ENCODE results near the gene TPM4.
A peak's percentile ranks its signal among the peaks of the same experiment; 100 is the strongest.

The TPM4 gene

DNA sequence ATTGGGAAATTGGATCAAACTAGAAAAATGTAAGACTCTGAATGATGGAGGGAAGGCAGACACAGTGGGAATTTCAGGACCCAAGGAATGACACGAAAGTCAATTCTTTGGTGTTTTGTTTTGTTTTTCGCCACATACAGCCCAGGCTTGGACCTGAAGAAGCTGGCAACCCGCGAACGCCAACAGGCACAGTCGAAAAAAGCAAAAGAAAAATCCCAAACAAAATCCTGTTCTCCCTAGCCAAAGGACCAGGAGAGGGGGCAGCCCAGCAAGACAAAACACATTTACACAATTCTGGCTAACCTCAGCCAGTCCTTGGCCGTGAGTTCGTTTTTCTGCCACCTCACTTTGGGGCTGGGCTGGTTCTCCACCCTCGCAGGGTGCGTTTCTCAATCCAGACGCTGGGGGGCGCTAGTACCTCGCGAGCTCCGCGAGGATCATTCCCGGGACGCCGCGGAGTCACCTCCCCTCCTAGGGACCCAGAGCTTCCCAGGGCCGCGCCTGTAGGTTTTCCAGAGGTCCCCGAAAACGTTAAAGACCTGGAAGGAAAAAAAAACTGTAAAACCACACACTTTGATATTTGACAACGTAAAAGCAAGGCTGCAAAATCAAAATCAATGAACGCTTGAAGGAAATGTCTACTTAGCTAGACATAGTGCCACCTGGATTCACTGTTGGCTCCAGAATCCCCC, 34.9 kb upstream of the TPM4 start:
- peak in 1 of 2 experiments; percentile 26 for DNase-seq (ENCODE audit: low read depth in 2 of 2)

DNA sequence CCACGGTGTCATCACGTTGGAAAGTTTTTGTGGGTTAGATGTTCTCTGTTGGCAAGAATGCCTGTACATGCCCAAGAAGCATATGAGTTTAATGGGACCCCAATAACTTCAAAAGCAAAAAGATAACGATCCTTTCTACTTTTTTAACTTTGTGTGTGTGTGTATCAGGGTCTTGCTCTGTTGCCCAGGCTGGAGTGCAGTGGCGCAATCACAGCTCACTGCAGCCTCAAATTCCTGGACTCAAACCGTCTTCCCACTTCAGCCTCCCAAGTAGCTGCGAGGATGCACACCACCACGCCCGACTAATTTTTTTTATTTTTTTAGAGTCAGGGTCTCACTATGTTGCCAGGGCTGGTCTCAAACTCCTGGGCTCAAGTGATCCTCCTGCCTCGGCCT, 34.3 kb upstream of the TPM4 start:
- DNase-seq (ENCODE audit: low read depth in 2 of 2) = no peak

DNA sequence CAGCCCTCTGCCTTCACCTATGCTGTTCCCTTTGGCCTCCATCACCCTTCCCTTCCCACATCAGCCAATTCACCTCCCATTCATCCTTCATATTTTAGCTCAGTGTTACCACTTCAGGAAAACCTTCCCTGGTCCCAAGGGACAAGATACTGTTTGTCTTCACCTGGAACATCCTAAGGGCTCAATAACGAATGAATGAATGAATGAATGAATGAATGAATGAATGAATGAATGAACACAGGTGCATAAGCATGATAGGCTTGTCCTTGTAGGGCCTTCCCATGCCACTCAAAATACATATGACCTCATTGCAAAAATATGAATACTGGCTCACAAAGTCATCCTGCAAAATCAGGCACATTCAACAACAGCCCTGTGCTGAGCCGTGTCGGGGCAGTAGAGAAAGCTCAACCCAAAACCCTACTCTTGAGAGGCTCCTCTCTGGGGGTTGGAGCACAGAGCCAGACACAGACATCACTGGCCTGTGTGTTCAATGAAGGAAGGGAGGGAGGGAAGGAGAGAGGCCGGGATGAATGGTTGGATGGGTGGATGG, 33.7 kb upstream of the TPM4 start:
- no peak for DNase-seq (ENCODE audit: low read depth in 2 of 2)

DNA sequence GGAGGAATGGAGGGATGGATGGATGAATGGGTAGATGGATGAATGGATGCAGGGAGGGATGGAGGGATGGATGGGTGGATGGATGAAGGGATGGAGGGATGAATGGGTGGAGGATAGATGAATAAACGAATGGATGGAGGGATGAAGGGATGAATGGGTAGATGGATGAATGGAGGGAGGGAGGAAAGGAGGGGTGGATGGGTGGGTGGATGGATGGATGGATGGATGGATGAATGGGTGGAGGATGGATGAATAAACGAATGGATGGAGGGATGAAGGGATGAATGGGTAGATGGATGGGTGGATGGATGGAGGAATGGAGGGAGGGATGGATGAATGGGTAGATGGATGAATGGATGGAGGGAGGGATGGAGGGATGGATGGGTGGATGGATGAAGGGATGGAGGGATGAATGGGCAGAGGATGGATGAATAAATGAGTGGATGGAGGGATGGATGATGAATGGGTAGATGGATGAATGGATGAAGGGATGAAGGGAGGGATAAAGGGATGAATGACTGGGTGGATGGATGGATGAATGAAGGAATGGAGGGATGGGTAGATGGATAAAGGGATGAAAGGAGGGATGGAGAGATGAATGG, 33.0 kb upstream of the TPM4 start:
- no peak for DNase-seq (ENCODE audit: low read depth in 2 of 2)

DNA sequence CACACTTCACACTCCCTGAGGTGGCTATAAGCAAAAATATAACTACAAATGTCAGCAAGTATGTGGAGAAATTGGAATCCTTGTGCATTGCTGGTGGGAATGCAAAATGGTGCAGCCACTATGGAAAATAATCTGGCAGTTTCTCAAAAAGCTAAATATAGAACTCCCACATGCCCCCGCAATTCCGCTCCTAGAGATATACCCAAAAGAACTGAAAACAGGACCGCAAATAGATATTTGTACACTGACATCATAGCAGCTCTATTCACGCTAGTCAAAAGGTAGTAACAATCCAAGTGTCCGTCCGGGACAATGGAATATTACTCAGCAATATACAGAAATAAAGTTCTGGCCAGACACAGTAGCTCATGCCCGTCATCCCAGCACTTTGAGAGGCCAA, 31.5 kb upstream of the TPM4 start:
- no peak for DNase-seq (ENCODE audit: low read depth in 2 of 2)

DNA sequence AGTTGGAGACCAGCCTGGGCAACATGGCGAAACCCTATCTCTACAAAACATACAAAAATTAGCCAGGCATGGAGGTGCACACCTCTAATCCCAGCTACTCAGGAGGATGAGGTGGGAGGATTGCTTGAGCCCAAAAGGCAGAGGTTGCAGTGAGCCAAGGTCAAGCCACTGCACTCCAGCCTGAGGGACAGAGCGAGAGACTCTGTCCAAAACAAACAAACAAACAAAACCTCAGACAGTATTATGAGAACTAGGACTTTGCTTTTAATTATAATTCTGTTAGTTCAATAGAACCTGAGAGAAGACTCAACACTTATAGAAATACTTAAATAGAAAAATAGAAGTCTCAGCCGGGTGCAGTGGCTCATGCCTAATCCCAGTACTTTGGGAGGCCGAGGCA, 31.1 kb upstream of the TPM4 start:
- no peak for DNase-seq (ENCODE audit: low read depth in 2 of 2)

DNA sequence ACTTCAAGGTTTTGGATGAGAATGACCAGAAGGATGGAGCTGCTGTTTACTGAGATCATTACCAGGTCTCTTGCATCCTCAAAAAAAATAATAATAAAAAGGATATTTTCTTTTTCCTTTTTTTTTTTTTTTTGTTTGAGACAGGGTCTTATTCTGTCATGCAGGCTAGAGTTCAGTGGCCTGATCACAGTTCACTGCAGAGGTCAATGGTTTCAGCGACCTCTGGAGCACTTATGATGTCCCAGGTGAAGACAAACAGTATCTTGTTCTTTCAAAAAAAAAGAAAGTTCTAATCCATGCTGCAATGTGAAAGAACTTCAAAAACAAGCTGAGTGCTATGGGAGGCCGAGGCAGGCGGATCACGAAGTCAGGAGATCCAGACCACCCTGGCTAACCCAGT, 30.4 kb upstream of the TPM4 start:
- DNase-seq (ENCODE audit: low read depth in 2 of 2) = no peak

DNA sequence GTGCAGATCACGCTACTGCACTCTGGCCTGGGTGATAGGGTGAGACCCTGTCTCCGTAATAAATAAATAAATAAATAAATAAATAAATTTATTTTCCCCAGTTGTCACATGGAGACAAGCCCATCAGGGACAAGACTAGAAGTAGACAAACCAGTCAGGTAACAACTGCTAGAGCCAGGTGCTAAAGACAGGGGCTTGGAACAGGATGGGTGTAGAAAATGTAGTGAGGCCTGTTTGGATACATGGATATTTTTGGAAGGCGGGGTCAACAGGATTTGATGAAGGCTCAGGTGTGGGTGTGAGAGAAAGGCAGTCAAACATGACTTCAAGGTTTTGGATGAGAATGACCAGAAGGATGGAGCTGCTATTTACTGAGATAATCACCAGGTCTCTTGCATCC, 27.7 kb upstream of the TPM4 start:
- no peak for DNase-seq (ENCODE audit: low read depth in 2 of 2)

DNA sequence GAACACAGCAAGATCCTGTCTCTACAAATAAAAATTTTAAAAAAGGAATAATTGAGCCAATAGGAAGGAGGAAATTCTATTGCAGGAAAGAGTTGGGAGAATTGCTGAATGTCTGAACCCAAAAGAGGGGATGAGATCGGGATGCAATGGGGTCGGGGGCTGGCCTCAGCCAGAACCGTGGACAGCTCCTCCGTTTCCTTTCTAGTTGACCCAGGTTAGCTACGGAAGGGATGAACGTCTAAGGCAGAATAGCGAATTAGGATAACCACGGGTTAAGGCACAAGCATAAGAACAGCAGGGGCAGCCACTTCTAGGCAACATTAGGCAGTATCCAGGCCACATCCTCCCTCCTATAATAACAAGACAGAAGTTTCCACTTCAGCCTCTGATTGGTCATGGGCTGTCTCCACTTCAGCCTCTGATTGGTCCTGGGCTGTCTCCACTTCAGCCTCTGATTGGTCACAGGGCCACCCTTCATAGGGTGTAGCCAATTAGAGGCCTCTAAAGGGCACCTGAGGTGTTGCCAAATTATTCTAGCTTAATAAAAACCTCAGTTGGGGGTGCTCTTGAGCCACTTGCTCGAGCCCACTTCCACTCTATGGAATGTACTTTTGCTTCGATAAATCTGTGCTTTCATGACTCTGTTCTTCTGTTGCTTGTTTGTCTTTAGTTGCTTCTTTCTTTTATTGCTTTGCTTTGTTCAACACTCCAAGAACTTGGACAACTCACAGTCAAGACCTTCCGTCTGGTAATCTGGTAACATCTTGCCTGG, 24.9 kb upstream of the TPM4 start:
- no peak for DNase-seq (ENCODE audit: low read depth in 2 of 2)

DNA sequence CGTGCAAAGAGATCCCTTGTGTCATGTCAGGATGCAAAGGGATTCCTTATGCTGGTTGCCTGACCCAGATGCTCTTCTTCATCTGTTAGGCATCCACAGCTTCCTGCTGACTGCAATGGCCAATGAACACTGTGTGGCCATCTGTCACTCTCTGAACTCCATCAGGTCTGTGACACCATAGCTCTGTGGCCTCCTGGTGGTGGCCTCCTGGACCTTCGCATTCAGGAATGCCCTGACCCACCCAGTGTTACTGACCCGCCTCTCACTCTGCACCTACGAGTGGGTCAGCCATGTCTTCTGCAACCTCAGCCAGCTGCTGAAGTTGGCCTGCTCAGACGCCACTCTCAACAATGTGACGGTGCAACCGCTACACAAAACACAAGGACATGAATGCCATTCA, 23.9 kb upstream of the TPM4 start:
- DNase-seq (ENCODE audit: low read depth in 2 of 2) = no peak

DNA sequence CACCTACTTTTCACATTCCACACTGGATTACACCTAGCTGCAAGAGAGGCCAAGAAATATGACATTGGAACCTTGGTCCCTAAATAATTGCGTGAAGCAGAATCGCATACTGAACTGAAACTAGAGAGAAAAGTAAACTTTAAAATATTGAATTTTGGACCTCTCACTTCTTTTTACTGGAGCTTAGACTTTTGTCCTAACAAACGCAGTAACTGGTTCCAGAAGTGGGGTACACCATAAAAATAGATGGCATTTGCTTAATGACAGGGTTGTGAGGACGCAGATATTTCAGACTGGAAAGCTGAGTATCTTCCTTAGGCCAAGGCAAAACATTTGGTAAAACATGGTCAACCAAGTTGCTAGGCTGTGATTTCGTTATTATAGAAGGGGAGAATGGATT, 19.2 kb upstream of the TPM4 start:
- DNase-seq (ENCODE audit: low read depth in 2 of 2) = no peak

DNA sequence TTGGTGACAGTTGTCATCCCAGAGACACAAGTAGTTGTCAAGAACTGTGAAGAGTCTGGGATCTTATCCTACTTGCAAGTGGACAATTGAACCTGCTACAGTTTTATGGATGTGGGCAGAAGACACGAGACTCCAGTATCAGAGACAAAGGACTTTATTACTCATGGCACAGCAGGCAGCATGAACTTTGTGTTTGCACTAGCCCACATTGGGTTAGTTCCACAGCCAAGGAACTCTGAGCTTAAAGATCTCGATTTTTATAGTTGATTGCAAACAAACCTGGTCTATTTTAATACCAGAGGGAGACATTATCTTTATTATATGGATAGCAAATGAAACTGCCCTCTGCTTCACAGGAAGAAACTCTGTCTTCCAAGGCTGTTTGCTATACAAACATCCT, 16.0 kb upstream of the TPM4 start:
- DNase-seq (ENCODE audit: low read depth in 2 of 2) = no peak

DNA sequence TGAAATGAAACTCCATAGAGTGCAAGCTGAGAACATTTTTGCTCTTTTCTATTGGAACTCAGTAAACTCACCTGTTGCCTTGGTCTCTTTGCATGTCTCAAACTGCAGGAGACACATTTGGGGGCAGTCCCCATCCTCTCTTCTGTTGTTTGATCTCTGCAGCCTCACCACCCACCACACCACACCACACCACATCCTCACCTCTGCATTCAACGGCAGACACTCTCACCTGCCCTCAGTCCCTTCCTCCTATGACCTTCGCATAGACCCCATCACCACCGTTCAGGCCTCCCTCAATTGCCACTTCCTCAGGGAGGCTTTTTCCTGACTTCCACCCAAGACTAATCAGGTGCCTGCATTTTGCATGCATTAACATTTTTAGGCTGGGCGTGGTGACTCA, 14.4 kb upstream of the TPM4 start:
- DNase-seq (ENCODE audit: low read depth in 2 of 2) = no peak

DNA sequence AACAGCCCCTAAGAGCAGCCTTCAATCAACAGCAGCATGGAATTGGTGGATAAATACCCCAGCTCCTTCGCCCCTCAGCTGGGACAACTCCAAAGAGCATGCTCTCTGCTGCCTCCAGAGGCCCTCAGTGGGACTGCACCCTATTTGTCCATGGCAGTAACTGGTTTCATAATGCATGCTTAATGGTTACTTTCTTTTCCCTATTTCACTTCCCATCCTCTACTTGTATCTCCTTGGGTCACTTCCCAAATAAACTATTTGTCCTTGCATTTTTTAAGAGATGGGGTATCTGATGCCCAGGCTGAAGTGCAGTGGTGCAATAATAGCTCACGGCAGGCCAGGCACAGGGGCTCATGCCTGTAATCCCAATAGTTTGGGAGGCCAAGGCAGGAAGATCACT, 13.5 kb upstream of the TPM4 start:
- no peak for DNase-seq (ENCODE audit: low read depth in 2 of 2)

DNA sequence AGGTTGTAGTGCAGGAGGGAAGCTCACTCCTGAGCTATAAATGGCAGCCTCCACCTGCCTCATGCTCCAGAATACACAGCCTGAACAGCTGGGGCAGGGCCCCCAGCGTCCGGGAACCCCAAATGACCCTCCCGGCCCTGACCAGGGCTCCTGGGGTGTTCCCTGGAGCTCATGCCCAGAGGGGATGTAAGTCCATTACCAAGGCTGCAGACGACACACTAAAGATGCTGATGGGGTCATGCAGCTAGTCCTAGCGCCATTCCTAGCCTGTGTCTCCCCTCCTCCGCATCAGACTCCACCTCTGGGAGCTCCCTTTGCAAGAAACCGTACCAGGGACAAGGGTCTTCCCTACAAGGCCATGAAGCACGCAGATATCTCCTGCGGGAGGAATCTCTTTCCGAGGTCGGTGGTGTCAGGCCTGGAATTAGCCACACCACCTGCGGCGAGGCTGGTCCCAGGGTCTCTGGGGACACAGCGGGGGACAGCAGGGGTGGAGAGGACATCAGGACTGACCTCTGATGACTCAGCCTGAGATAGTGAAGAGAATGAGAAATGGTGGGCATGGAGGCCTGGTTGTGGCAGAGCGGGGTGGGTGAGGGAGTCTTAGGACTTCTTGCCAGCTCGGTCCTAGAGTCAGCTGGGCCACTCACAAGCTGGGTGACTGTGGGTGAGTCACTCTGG, 11.9 kb upstream of the TPM4 start:
- no peak for DNase-seq (ENCODE audit: low read depth in 2 of 2)

DNA sequence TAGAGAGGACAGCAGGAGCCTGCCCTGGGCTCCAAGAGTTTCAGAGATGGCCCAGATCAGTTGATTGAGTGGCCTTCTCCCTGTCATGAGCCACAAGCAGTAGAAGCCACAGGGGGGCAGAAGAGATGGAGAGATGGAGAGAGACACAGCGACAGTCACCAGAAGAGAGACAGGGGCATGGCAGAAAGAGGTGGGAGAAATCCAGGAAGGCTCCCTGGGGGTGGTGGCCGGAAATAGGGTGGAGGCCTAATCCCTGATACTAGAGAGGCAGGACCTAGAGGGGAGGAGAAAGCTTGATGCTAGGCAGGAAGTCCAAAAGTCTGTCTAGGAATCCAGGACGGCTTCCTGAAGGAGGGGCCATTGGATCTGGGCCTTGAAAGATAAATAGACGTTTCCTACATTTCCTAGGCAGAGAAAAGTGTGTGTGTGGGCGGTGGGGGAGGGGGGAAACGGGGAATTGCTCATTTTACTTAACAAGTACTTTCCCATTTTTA, 9.6 kb upstream of the TPM4 start:
- DNase-seq (ENCODE audit: low read depth in 2 of 2) = no peak

DNA sequence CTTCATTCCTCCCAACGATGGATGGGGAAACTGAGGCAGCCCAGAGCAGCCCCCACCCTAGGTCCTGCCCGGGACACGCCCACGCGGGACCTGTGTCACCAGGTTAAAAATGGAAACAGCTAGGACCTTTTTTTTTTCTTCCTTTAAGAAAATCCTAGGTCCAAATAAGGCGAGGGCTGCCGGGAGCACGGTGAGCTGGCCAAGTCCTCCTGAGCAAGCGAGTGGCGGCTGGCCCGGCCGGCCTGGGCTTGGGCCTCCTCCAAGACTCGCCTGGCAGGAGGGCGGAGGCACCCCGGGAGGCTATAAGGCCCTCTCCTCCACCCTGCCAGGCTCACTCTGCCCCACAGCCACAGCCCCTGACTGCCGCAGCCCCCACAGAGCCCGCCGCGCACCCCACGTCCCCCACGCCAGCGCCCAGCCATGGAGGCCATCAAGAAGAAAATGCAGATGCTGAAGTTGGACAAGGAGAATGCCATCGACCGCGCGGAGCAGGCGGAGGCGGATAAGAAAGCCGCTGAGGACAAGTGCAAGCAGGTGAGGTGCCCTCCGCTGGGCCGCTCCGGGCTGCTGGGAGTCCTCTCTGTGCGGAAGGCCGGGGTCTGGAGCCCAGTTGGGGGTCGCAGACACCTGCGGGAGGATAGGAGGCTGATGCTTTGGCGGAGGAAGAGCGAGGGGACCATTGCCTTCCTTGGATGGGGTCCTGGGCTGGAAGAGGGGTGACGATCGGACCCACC, 8.9 kb upstream of the TPM4 start:
- no peak for DNase-seq (ENCODE audit: low read depth in 2 of 2)

DNA sequence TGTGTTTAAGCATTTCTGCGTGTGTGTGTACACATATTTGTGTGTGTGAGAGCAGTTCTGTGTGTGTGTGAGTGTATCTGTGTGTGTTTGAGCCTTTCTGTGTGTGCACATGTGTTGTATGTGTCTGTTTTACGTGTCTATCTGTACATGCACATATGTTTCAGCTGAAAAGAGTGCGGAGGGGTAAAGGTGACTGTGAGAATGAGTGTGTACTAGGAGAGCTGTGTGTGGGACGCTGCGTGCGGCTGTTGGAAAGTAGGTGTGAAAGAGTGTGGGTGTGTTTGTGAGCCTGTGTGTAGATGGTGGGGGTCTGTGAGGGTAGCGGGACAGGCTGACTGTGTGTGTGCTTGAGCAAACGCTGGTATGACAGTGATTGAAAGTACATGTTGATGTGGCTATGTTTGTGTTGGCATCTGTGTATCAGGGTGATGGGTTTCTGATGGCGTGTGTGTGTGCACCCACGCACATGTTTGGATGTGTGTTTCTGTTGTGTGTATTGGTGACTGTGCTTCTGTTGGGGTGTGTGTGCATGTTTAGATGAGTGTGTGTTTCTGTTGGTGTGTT, 7.5 kb upstream of the TPM4 start:
- no peak for DNase-seq (ENCODE audit: low read depth in 2 of 2)

DNA sequence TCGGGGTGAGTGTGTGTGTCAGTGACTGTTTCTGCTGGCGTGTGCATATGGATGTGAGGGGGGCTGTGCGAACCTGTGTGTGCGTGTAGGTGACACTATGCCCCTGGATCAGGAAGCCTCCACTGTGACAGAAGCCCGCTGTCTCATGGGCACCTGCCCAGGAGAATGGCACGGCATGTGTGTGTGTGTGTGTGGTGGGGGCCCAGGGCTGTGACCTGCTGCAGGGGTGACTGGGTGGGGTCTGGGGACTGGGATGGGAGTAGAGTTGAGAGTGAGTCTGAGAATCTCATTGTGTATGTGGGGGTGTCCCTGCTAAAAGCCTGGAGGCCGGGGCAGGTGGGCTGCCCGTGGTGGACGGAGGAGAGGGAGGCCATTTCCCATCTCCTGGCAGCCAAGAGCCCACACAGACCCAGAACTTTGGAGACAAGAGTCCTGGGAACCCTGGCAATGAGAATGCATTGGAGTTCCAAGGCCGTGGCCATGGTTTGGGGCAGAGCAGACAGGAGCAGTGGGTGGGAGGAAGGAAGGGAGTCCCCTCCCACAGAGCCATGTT, 6.4 kb upstream of the TPM4 start:
- DNase-seq (ENCODE audit: low read depth in 2 of 2) = no peak

DNA sequence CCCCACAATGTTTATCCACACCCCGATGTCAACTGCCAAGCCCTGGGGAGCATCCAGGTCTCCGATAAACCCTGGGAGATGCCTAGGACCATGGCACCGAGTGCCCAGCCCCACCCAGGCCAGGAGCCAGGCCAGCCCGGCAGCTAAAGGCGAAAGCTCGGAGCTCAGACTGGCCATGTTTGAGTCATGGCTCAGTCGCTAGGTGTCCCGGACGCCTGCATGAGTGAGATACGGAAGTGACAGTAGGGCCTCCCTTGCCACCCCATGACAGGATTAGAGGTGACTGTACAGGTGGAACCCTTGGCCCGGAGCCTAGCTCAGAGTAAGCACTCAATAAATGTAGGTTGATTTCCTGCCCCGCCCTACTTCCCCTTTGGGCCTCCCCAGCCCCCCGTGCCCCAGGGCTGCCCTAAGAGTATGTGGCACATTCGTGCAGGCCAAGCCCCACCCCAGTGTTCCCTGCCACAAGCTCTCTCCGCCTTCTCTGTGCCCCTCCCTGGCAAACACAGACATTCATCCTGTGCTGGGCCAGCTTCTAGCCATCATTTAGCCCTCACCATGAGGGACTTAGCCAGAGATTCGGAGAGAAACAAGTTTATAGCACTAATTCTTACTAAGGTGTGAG, 5.8 kb upstream of the TPM4 start:
- no peak for DNase-seq (ENCODE audit: low read depth in 2 of 2)
